ENCODE measurements around the gene RBBP8. TPM values are rescaled to one million over a fixed set of nuclear protein-coding genes. Genes with fewer than 3 reads are reported as not detected.

Gene RBBP8
- 22.2 TPM for total RNA-seq

GRCh38 chr18:22933206-22933965, at the start of gene RBBP8:
Gene RBBP8 (plus strand): TSS chr18:22933328. CDS start chr18:22936852, 3,524 bp downstream.

Small RNAs within 50 kb of the gene (small RNA-seq; reads per million reads assigned to genes)
- gene RF00019 (ENCODE audit: low replicate concordance) (not detected), gene RN7SL745P (ENCODE audit: low replicate concordance) (not detected)

Other genes starting within 250 kb of the RBBP8 start
- gene CABLES1, start 202.2 kb downstream of the RBBP8 start, total RNA-seq = 4.7 TPM